ENCODE data around the gene PAFAH2. TPM values are rescaled to one million over a fixed set of nuclear protein-coding genes. Genes with fewer than 3 reads are reported as not detected.

PAFAH2 gene
- total RNA-seq, 1 experiment from 2014 or later, result 8.4 TPM

DNA sequence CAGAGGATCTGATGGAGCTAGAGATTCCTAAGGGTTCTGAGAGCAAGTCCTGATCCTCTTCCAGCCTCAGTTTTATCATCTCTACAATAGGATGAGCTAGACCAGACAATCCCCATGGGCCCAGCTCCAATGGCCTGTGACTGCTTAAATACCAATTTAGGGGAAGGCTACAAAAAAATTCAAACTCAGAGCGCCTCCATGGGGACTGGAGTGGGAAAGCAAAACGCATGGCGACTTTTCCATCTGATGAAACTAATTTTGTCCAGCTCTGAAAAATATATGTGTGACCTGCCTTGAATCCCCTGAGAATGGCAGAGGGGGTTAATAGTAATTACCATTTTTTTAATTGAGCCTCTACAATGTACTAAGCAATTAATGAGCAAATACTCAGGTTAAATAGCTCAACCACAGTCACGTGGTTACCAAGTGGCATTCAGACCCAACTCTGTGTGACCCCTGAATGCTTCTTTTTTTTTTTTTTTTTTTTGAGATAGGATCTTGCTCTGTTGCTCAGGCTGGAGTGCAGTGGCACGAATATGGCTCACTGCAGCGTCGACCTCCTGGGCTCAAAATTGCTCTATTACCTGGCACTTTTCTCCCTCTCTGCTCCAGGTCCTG, 32.1 kb upstream of the PAFAH2 start:
- no TSS peak for BruUV-seq (replicated peaks)
- CTCF ChIA-PET, result interaction anchor here (0.6 kb wide), 1 partner anchor 383 kb away, joined by 4 read pairs; no protein-coding TSS in a partner anchor
- Mint-ChIP-seq H3K27ac (ENCODE audit: unreplicated experiment) (no peak overlapping the region), H3K4me3 (ENCODE audit: low read depth, unreplicated experiment) (no peak overlapping the region), H3K36me3 (ENCODE audit: insufficient read depth, unreplicated experiment) (peaks cover 4% of the 10 kb centered on the region), H3K9me3 (ENCODE audit: low read depth, unreplicated experiment) (no peaks in the 10 kb centered on the region), H3K27me3 (ENCODE audit: unreplicated experiment) (peaks cover 50% of the 10 kb centered on the region), H3K4me1 (ENCODE audit: low read depth, unreplicated experiment) (no peaks in the 10 kb centered on the region)
- intact Hi-C loops (cut with micrococcal nuclease; ENCODE audit: unreplicated experiment), result no loop called here
- no peak for DNase-seq
- TF ChIP-seq, protein P1, sequence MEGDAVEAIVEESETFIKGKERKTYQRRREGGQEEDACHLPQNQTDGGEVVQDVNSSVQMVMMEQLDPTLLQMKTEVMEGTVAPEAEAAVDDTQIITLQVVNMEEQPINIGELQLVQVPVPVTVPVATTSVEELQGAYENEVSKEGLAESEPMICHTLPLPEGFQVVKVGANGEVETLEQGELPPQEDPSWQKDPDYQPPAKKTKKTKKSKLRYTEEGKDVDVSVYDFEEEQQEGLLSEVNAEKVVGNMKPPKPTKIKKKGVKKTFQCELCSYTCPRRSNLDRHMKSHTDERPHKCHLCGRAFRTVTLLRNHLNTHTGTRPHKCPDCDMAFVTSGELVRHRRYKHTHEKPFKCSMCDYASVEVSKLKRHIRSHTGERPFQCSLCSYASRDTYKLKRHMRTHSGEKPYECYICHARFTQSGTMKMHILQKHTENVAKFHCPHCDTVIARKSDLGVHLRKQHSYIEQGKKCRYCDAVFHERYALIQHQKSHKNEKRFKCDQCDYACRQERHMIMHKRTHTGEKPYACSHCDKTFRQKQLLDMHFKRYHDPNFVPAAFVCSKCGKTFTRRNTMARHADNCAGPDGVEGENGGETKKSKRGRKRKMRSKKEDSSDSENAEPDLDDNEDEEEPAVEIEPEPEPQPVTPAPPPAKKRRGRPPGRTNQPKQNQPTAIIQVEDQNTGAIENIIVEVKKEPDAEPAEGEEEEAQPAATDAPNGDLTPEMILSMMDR (IDR thresholded peaks at IDR 0.05; ENCODE audit: unreplicated experiment), result no peak

DNA sequence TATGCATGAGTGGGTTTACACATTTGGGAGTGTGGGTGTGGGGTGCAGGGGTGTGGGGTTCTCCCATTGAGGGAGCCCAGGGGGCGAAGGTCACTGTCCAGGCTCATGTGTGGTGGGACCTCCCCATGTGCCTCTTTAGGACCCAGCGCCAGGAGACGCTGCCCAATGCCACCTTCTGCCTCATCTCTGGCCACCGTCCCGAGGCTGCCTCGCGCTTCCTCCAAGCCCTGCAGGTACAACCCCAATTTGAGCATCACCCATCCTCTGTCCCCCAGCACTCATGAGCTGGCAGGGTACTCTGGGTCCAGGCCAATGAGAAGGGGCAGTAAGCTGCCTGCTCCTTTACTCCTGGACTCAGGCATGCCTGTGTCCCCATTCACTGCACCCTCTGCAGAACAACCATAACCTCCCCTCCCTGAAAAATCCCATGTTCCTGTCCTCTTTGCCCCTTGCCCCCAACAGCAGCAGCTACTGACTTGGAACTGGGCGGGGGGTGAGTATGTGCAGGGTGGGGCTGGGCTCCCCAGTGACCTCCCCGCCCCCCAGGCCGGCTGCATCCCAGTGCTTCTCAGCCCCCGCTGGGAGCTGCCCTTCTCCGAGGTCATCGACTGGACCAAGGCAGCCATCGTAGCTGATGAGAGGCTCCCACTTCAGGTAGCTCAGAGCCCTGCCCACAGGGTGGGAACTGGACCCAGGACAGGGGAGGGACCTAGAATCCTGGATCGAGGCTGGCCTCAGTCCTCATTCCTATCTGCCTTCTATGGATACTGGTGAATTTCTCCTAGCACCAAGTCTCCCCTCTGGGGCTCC, 31.4 kb upstream of the PAFAH2 start:
- CTCF ChIA-PET, result interaction anchor here (0.6 kb wide), 1 partner anchor 384 kb away, joined by 4 read pairs; no protein-coding TSS in a partner anchor
- peaks cover 50% of the 10 kb centered on the region for H3K27me3 Mint-ChIP-seq (ENCODE audit: unreplicated experiment)
- no TSS peak for BruUV-seq (replicated peaks)
- intact Hi-C loops (cut with micrococcal nuclease; ENCODE audit: unreplicated experiment), result no loop called here
- no peaks in the 10 kb centered on the region for H3K36me3 Mint-ChIP-seq (ENCODE audit: insufficient read depth, unreplicated experiment)
- H3K4me1 Mint-ChIP-seq (ENCODE audit: low read depth, unreplicated experiment), result no peaks in the 10 kb centered on the region
- no peak overlapping the region for H3K4me3 Mint-ChIP-seq (ENCODE audit: low read depth, unreplicated experiment)
- DNase-seq, result no peak
- TF ChIP-seq, protein P1 (IDR thresholded peaks at IDR 0.05; ENCODE audit: unreplicated experiment), result no peak
- no peak overlapping the region for H3K27ac Mint-ChIP-seq (ENCODE audit: unreplicated experiment)
- no peaks in the 10 kb centered on the region for H3K9me3 Mint-ChIP-seq (ENCODE audit: low read depth, unreplicated experiment)

DNA sequence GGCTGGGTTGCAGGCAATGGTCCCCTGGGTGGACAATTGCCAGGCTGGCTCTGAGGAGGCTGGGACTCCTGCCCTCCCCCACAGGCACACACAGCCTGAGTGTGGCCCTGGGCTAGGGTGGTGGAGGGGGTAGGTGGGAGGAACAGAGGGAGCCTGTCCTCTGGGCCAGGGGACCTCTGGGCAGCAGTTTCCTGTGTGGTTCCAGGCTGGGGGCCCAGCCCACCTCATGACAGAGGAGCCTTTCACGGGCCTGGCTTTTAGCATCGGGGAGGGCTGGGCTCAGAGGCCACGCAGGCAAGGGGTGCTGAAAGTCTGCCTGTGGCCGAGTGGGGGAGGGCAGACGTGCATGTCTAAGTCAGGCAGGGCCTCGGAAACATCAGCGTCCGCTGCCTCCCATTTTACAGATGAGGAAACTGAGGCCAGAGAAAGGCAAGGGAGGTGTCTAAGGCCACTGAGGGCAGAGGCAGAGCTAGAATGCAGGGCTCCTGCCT, 30.7 kb upstream of the PAFAH2 start:
- H3K36me3 Mint-ChIP-seq (ENCODE audit: insufficient read depth, unreplicated experiment), result no peaks in the 10 kb centered on the region
- no peak overlapping the region for H3K4me3 Mint-ChIP-seq (ENCODE audit: low read depth, unreplicated experiment)
- CTCF ChIA-PET, result no interaction called here
- no peaks in the 10 kb centered on the region for H3K4me1 Mint-ChIP-seq (ENCODE audit: low read depth, unreplicated experiment)
- H3K9me3 Mint-ChIP-seq (ENCODE audit: low read depth, unreplicated experiment), result no peaks in the 10 kb centered on the region
- TF ChIP-seq, protein P1 (IDR thresholded peaks at IDR 0.05; ENCODE audit: unreplicated experiment), result no peak
- no peak overlapping the region for H3K27ac Mint-ChIP-seq (ENCODE audit: unreplicated experiment)
- DNase-seq, result no peak
- BruUV-seq (replicated peaks), result no TSS peak
- intact Hi-C loops (cut with micrococcal nuclease; ENCODE audit: unreplicated experiment), result no loop called here
- peaks cover 50% of the 10 kb centered on the region for H3K27me3 Mint-ChIP-seq (ENCODE audit: unreplicated experiment)

DNA sequence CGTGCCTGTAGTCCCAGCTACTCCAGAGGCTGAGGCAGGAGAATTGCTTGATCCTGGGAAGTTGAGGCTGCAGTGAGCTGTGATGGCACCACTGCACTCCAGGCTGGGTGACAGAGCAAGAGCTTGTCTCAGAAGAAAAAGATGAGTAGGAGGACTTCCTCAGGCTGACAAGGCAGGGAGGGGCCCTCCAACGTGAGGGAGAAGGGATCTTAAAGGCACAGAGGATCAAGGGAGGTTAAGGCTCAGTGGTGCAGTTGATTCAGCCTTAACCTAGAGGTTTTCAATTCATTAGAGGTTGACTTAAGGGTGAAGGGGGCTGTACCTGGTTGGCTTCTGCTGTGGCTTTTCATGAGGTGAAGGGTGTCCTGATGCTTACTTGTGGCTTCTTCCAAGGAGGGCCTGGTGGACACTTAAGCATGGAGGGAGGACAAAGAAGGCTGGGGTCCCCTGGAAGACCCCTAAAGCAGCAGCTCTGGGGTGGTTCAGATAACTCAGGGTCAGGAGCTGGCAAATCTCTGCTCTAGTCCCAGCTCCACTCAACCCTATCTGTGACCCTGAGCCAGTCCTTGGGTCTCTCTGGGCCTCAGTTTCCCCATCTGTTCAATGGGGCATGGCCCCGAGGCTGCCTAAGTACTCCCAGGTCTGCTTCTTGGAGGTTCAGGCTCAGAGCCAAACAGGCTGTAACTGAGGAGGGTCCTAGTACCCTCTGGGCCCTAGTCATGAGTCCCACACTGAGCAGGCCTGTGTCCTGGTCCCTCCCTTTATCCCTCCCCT, 30.0 kb upstream of the PAFAH2 start:
- Mint-ChIP-seq H3K27ac (ENCODE audit: unreplicated experiment) (no peak overlapping the region), H3K27me3 (ENCODE audit: unreplicated experiment) (peaks cover 49% of the 10 kb centered on the region), H3K4me3 (ENCODE audit: low read depth, unreplicated experiment) (no peak overlapping the region), H3K9me3 (ENCODE audit: low read depth, unreplicated experiment) (no peaks in the 10 kb centered on the region), H3K36me3 (ENCODE audit: insufficient read depth, unreplicated experiment) (no peaks in the 10 kb centered on the region), H3K4me1 (ENCODE audit: low read depth, unreplicated experiment) (no peaks in the 10 kb centered on the region)
- intact Hi-C loops (cut with micrococcal nuclease; ENCODE audit: unreplicated experiment), result no loop called here
- BruUV-seq (replicated peaks), result no TSS peak
- DNase-seq, result no peak
- TF ChIP-seq, protein P1 (IDR thresholded peaks at IDR 0.05; ENCODE audit: unreplicated experiment), result no peak
- CTCF ChIA-PET, result interaction anchor here (0.6 to 0.7 kb wide), 2 partner anchors 82 to 203 kb away, joined by 7 read pairs; no protein-coding TSS in a partner anchor

Measured in Calu3 (cell line).